ENCODE results near the gene SUB1.

SUB1 gene

DNA sequence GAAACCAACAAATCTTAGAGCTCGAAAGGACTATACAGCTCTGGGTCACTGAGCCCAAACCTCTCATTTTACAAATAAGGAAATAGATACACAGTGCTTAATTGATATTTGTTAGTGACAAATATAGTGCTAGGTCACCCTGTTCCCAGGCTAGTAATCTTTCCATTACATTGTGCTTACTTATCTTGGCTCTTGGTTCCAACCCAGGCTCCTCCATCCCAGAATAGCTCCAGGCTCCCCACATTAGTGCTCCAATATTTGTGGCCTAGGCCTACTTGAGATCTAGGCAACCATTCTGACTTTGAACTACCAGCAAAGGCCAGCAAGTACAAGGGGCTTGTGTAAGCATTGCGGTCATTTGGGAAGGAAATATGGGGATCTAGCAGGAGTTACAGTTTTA, 21.7 kb upstream of the SUB1 start:
- Histone ChIP-seq H3K4me3 (replicated peaks; ENCODE audit: insufficient read depth, low read length) (no peak overlapping the region), H3K27ac (replicated peaks) (no peak overlapping the region), H3K27me3 (ENCODE audit: insufficient read depth, poor library complexity, severe bottlenecking) (no peaks in the 10 kb centered on the region)
- TF ChIP-seq POLR2AphosphoS5 (IDR thresholded peaks at IDR 0.05; ENCODE audit: low read depth) (no peak), GABPA (IDR thresholded peaks at IDR 0.05; ENCODE audit: low read depth) (no peak), SPI1 (IDR thresholded peaks at IDR 0.05; ENCODE audit: borderline replicate concordance, low read depth) (no peak)
- TF ChIP-seq, protein P1, sequence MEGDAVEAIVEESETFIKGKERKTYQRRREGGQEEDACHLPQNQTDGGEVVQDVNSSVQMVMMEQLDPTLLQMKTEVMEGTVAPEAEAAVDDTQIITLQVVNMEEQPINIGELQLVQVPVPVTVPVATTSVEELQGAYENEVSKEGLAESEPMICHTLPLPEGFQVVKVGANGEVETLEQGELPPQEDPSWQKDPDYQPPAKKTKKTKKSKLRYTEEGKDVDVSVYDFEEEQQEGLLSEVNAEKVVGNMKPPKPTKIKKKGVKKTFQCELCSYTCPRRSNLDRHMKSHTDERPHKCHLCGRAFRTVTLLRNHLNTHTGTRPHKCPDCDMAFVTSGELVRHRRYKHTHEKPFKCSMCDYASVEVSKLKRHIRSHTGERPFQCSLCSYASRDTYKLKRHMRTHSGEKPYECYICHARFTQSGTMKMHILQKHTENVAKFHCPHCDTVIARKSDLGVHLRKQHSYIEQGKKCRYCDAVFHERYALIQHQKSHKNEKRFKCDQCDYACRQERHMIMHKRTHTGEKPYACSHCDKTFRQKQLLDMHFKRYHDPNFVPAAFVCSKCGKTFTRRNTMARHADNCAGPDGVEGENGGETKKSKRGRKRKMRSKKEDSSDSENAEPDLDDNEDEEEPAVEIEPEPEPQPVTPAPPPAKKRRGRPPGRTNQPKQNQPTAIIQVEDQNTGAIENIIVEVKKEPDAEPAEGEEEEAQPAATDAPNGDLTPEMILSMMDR (IDR thresholded peaks at IDR 0.05; ENCODE audit: insufficient read depth, low read length) = no peak
- TF ChIP-seq, protein P2, sequence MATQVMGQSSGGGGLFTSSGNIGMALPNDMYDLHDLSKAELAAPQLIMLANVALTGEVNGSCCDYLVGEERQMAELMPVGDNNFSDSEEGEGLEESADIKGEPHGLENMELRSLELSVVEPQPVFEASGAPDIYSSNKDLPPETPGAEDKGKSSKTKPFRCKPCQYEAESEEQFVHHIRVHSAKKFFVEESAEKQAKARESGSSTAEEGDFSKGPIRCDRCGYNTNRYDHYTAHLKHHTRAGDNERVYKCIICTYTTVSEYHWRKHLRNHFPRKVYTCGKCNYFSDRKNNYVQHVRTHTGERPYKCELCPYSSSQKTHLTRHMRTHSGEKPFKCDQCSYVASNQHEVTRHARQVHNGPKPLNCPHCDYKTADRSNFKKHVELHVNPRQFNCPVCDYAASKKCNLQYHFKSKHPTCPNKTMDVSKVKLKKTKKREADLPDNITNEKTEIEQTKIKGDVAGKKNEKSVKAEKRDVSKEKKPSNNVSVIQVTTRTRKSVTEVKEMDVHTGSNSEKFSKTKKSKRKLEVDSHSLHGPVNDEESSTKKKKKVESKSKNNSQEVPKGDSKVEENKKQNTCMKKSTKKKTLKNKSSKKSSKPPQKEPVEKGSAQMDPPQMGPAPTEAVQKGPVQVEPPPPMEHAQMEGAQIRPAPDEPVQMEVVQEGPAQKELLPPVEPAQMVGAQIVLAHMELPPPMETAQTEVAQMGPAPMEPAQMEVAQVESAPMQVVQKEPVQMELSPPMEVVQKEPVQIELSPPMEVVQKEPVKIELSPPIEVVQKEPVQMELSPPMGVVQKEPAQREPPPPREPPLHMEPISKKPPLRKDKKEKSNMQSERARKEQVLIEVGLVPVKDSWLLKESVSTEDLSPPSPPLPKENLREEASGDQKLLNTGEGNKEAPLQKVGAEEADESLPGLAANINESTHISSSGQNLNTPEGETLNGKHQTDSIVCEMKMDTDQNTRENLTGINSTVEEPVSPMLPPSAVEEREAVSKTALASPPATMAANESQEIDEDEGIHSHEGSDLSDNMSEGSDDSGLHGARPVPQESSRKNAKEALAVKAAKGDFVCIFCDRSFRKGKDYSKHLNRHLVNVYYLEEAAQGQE (IDR thresholded peaks at IDR 0.05; ENCODE audit: insufficient replicate concordance, low read depth) = no peak
- no peak for DNase-seq (ENCODE audit: low read depth in 1 of 2, low spot score in 1 of 2)

DNA sequence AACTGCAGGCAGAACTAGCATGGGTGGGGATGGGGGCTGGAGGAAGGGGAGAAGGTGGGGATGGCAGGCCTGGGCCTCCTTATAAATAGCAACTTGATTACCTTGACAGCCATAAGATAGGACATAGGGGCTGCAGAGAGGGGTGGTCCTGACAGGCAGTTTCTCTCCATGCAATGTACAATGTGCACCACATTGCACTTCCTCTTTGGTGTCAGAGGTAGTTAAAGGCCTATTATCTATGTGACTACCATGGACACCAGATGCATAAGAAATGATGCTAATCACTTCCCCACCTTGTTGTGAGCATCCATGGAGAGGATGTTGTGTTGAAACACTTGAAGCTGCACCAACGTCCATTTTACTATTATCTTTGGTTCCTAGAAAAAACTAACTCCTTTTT, 20.2 kb upstream of the SUB1 start:
- peak in 1 of 2 experiments; percentile 11 for DNase-seq (ENCODE audit: low read depth in 1 of 2, low spot score in 1 of 2)
- TF ChIP-seq, protein P2 (IDR thresholded peaks at IDR 0.05; ENCODE audit: insufficient replicate concordance, low read depth) = no peak
- peak; percentile 93 for TF ChIP-seq SPI1 (IDR thresholded peaks at IDR 0.05; ENCODE audit: borderline replicate concordance, low read depth)
- no peaks in the 10 kb centered on the region for H3K27me3 ChIP-seq (ENCODE audit: insufficient read depth, poor library complexity, severe bottlenecking)
- H3K27ac ChIP-seq (replicated peaks) = no peak overlapping the region
- H3K4me3 ChIP-seq (replicated peaks; ENCODE audit: insufficient read depth, low read length) = no peak overlapping the region

DNA sequence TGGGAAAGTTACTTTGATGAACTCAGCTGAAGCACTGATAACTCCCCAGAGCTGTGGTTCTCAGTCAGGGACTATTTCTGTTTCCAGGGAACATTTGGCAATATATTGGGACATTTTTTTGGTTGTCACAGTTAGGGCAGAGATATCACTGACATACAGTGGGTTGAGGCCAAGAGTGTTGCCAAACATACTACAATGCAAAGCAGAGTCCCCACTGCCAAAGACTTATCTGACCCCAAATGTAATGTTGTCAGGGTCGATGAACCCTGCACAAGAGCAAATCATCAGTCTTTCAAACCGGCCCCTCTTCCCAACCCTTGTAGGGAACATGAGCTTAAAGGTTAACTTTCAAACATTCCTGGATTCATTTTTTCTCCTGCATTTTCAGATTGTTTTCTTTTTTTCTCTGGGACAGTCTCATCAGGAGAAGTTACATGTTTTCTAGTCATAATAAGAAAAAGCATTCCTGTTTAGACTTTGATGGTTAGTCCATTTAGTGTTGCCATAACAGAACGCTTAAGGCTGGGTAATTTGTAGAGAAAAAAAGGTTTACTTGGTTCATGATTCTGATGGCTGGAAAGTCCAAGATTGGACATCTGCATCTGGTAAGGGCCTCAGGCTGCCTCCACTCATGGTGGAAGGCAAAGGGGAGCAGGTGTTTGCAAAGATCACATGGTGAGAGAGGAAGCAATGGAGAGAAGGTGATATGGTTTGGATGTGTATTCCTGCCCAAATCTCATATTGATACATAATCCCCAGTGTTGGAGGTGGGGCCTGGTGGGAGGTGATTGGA, 18.8 kb upstream of the SUB1 start:
- H3K27me3 ChIP-seq (ENCODE audit: insufficient read depth, poor library complexity, severe bottlenecking) = no peaks in the 10 kb centered on the region
- H3K27ac ChIP-seq (replicated peaks) = no peak overlapping the region
- no peak overlapping the region for H3K4me3 ChIP-seq (replicated peaks; ENCODE audit: insufficient read depth, low read length)
- no peak for DNase-seq (ENCODE audit: low read depth in 1 of 2, low spot score in 1 of 2)
- TF ChIP-seq SPI1 (IDR thresholded peaks at IDR 0.05; ENCODE audit: borderline replicate concordance, low read depth) (no peak), GABPA (IDR thresholded peaks at IDR 0.05; ENCODE audit: low read depth) (no peak), POLR2AphosphoS5 (IDR thresholded peaks at IDR 0.05; ENCODE audit: low read depth) (no peak)
- TF ChIP-seq, protein P2 (IDR thresholded peaks at IDR 0.05; ENCODE audit: insufficient replicate concordance, low read depth) = no peak
- TF ChIP-seq, protein P1 (IDR thresholded peaks at IDR 0.05; ENCODE audit: insufficient read depth, low read length) = no peak
